Activated naive CD4-positive, alpha-beta T cell treated with anti-CD3 and anti-CD28 coated beads, Interleukin-2, amount 50 U/mL, for 24 hours (primary cell): Measurements from ENCODE around the gene LSM3.
"Not testable (repeated sequence)": the region's sequence is repeated elsewhere in the genome, so short reads cannot be mapped to it uniquely, and the experiment has no call there.

Experiments used
- H3K27ac Mint-ChIP-seq: one replicate; pipeline ENCODE4 v1.8.0; 2021; ENCODE audit warnings: mild to moderate bottlenecking, mixed read lengths
- H3K27me3 Mint-ChIP-seq: one replicate; pipeline ENCODE4 v1.8.0; 2021; ENCODE audit warnings: mixed read lengths
- H3K36me3 Mint-ChIP-seq: one replicate; pipeline ENCODE4 v1.8.0; 2021; ENCODE audit warnings: mixed read lengths
- H3K4me1 Mint-ChIP-seq: one replicate; pipeline ENCODE4 v1.8.0; 2021; ENCODE audit warnings: mixed read lengths
- H3K4me3 Mint-ChIP-seq: one replicate; pipeline ENCODE4 v1.8.0; 2021; ENCODE audit warnings: mild to moderate bottlenecking, mixed read lengths
- H3K9me3 Mint-ChIP-seq: one replicate; pipeline ENCODE4 v1.8.0; 2021; ENCODE audit warnings: mixed read lengths

LSM3 gene

DNA sequence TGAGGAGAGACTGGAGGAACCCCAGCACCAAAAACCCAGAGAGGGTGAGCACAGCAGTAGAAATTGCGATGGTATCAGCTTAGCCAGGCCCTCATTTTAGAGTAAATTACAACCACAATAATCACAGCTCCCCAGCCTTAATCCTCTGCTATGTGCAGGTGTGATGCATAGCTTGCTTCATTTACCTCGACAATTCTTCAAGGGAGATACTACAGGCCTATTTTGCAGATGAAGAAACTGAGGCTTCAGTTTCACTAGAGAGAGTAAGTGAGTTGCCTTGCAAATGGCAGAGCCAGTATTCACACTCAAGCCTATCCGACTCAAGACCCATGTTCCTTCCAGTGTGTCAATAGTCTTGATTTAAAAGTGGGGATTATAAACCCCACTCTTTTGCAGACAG lies 33.4 kb downstream of the LSM3 start:
- H3K4me3 Mint-ChIP-seq, result no peak overlapping the region
- no peak overlapping the region for H3K27ac Mint-ChIP-seq
- H3K27me3 Mint-ChIP-seq, result no peaks in the 10 kb centered on the region
- no peaks in the 10 kb centered on the region for H3K36me3 Mint-ChIP-seq
- H3K4me1 Mint-ChIP-seq, result peaks cover 7% of the 10 kb centered on the region
- H3K9me3 Mint-ChIP-seq, result no peaks in the 10 kb centered on the region

DNA sequence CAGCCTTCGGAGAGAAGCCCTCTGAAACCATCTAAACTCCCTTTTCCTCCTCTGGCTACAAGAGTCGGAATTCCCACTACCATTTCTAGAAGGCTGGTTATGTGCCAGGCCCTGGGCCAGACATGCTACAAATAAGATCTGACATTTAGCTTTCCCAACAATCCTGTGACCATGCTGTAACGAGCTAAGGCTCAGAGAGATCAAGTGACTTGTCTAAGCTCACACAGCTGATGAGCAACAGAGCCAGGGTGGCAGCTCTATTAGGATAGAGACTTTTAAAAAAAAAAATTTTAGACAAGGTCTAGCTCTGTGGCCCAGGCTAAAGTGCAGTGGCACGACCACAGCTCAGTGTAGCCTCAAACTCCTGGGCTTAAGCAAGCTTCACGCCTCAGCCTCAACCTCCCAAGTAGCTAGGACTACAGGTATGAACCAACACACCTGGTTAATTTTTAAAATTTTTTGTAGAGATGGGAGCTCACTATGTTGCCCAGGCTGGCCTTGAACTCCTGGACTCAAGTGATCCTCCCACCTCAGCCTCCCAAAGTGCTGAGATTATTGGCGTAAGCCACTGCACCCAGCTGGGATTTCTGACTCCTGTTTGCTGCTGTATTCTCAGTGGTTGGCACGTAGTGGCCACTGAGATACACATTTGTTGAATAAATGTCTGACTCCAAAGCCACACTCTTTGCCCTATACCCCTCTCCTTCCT lies 34.6 kb downstream of the LSM3 start:
- Mint-ChIP-seq H3K4me1 (peaks cover 7% of the 10 kb centered on the region), H3K36me3 (peaks cover 3% of the 10 kb centered on the region), H3K27me3 (no peaks in the 10 kb centered on the region), H3K4me3 (no peak overlapping the region), H3K9me3 (no peaks in the 10 kb centered on the region), H3K27ac (no peak overlapping the region)

DNA sequence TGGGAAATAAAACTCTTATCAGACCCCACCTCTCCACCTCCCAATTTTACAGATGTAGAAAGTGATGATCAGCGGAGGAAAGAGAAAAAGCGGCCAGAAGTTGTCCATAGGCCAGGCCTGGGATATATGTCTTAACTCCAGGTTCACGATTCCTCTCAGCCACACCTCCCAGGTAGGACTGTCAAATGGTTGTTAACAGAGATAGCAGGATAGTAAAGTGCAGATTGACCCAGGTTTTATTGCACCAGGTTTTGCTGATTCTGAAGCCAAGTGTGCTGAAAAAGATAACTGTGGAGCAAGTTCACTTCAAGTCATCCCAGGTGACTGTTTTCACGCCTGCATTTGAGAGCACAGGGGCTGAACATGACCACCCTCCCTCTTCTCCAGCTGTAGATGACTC lies 36.1 kb downstream of the LSM3 start:
- Mint-ChIP-seq H3K36me3 (peaks cover 3% of the 10 kb centered on the region), H3K4me3 (no peak overlapping the region), H3K4me1 (peaks cover 7% of the 10 kb centered on the region), H3K27me3 (no peaks in the 10 kb centered on the region), H3K9me3 (no peaks in the 10 kb centered on the region), H3K27ac (no peak overlapping the region)

DNA sequence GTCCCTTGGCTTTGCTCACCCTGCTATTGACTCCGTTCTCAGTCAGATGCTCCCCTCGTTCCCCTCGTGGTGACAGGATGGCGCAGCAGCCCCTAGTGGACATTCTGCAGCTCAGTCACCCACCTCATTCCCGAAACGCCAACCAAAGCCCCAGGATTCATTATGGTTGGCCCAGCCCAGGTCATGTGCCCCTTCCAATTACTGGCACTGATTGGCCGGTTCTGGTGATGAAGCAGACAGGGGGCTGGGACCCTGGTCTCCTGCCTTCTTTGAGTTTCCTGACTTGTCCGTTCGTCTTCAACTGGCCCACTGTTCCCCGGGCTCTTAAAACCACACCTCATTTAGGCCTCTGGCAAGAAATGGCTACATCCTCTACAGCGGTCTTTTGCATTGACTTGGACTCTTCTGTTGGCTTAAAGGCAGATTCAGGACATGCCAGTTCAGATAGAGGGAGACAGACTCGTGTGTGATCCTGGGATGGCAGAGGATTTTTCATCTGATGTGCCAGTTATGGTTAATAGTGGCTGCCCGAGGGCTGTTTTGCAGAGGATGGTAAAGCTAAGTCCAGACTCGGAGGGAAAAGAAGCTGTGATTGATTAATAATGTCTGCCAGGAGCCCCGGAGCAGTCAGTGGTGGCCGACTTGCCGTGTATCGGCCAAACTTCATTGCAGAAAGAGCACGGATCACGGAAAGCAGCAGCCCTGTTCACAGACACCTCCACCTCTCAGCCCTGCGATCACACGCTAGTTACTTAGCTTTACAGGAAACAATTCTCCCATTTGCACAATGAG lies 37.8 kb downstream of the LSM3 start:
- Mint-ChIP-seq H3K4me1 (peaks cover 7% of the 10 kb centered on the region), H3K36me3 (peaks cover 11% of the 10 kb centered on the region), H3K27me3 (no peaks in the 10 kb centered on the region), H3K4me3 (peak overlapping the region; percentile 93), H3K27ac (peak overlapping the region; percentile 89), H3K9me3 (peaks cover 6% of the 10 kb centered on the region)

DNA sequence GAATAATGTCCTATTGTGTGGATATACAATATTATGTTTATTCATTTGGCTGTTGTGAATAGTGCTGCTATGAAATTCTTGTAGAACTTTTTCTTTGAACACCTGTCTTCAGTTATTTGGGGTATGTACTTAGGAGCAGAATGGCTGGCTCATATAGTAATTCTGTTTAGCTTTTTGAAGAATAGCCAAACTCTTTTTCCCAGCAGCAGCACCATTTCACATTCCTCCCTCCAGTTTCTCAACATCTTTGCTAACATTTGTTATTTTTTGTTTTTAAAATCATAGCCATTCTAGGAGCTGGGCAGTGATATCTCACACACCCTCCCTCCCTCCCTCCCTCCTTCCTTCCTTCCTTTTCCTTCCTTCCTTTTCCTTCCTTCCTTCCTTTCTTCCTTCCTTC lies 39.7 kb downstream of the LSM3 start:
- Mint-ChIP-seq H3K27me3 (peaks cover 1% of the 10 kb centered on the region), H3K27ac (no peak overlapping the region), H3K4me3 (peak overlapping the region; percentile 38), H3K4me1 (peaks cover 7% of the 10 kb centered on the region), H3K36me3 (peaks cover 17% of the 10 kb centered on the region), H3K9me3 (peaks cover 15% of the 10 kb centered on the region)

DNA sequence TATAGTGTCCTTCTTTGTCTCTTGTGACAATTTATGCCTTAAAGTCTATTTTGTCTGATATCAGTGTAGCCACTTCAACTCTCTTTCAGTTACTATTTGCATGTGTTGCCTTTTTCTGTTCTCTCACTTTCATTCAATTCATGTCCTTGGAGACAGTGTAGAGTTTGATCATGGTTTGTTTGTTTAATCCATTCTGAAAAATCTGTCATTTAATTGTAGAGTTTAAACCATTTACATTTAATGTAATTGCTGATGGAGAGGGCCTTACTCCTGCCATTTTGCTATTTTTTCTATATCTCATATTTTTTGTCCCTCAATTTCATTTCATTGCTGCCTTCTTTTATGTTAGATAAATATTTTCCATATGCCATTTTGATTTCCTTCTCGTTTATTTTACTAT lies 42.3 kb downstream of the LSM3 start:
- Mint-ChIP-seq H3K9me3 (peaks cover 15% of the 10 kb centered on the region), H3K27me3 (peaks cover 1% of the 10 kb centered on the region), H3K4me3 (no peak overlapping the region), H3K4me1 (peaks cover 7% of the 10 kb centered on the region), H3K27ac (no peak overlapping the region), H3K36me3 (peaks cover 17% of the 10 kb centered on the region)

DNA sequence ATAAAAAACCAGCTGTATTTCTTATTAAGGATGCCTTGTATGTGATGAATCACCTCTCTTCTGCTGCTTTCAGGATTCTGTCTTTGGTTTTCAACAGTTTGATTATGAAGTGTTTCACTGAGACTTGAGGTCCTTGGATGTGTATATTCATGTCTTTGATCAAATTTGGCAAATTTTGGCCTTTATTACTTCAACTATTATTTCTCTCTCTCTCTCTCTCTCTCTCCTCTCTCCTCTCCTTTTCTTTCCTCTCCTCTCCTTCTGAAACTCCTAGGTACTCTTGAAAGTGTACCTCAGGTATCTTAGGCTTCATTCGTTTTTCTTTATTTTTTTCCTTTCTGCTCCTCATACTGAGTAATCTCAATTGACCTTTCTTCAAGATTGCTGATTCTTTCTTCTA lies 43.3 kb downstream of the LSM3 start:
- Mint-ChIP-seq H3K4me1 (peaks cover under 1% of the 10 kb centered on the region), H3K4me3 (no peak overlapping the region), H3K9me3 (peaks cover 15% of the 10 kb centered on the region), H3K36me3 (peaks cover 17% of the 10 kb centered on the region), H3K27me3 (peaks cover 3% of the 10 kb centered on the region), H3K27ac (no peak overlapping the region)

DNA sequence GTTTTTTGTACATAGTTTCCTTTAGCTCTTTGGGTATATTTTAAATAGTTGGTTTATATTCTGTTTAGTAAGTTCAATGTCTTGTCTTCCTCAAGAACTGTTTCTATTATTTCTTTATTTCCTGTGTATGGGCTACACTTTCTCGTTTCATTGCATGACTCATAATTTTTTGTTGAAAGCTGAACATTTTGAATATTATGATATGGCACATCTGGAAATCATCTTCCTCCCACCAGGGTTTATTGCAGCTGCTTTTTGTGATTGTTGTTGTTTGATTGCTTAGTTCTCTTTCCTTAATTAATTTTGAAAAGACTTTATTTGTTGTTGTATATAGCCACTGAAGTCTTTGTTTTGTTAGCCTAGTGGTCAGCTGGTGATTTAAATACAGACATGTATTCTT lies 43.8 kb downstream of the LSM3 start:
- peaks cover 3% of the 10 kb centered on the region for H3K27me3 Mint-ChIP-seq
- H3K36me3 Mint-ChIP-seq, result peaks cover 17% of the 10 kb centered on the region
- no peak overlapping the region for H3K27ac Mint-ChIP-seq
- H3K4me1 Mint-ChIP-seq, result no peaks in the 10 kb centered on the region
- no peak overlapping the region for H3K4me3 Mint-ChIP-seq
- H3K9me3 Mint-ChIP-seq, result peaks cover 15% of the 10 kb centered on the region

DNA sequence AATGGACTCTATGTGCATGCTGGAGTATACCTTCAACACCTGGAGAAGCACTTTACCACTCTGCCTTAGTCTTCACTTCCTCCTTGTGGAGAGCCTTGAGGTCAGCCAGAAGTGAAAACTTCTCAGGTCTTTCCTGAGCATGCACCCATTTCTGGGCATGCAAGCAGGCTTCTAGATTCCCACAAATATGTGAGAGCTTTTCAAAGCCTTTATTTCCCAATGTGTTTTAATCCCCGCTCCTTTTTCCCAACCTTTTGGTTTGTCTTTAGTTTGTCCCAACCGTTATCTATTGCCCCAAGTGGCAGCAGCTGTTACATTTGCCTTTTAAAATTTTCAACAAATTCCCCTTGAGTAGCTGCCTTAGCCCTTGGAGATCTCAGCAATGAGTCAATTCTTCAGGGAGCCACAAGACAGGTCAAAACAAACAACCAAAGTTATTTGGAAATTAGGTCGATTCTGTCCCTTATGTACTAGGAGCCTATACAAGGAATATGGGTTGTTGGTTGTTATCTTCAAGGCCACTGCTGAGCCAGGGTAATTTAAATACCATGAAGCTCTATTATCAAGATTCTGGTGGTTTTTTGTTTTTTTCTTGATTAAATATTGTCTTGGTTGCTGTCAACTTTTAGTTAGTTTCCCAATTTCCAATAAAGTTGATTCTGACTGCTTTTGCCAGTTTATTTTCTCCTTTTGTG lies 44.4 kb downstream of the LSM3 start:
- H3K9me3 Mint-ChIP-seq, result peaks cover 15% of the 10 kb centered on the region
- H3K4me1 Mint-ChIP-seq, result no peaks in the 10 kb centered on the region
- H3K4me3 Mint-ChIP-seq, result no peak overlapping the region
- peaks cover 3% of the 10 kb centered on the region for H3K27me3 Mint-ChIP-seq
- H3K27ac Mint-ChIP-seq, result no peak overlapping the region
- peaks cover 16% of the 10 kb centered on the region for H3K36me3 Mint-ChIP-seq

DNA sequence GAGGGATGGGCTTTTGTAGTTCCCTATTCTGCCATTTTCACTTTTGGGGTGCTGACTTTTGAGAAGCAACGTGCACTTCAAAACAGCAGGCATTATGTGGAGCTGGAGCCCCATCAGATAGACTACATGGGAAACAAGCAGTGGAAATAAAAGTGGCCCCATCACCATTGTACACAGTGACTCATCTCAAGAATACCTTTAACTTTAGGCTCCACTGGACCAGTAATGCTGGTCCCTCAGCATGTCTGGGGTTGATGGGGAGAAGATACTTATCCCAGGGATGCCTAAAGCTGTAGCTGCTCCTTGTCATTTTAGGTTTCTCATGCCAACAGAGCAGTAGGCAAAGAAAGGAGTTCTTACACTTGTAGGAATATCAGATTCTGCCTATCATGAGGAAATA lies 45.0 kb downstream of the LSM3 start:
- peaks cover 14% of the 10 kb centered on the region for H3K36me3 Mint-ChIP-seq
- peaks cover 3% of the 10 kb centered on the region for H3K27me3 Mint-ChIP-seq

DNA sequence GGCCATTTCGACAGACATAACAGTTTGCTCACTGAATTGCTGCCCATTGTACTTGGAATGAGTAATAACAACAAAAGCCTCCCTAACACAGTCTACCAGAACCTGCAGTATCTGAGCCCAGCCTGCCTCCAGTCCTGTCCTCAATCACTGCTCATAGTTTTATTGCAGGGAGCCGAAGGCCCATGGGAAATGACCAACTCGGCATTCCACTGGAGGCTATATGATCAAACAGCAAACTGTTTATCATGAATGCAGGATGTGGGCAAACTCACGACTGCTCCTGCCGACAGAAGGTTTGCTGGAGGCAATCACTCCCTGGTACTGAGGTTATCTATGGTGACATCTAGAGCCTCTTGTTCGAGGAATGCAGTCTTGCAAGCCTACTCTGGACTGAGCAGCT lies 46.3 kb downstream of the LSM3 start:
- Mint-ChIP-seq H3K36me3 (peaks cover 14% of the 10 kb centered on the region), H3K9me3 (peaks cover 15% of the 10 kb centered on the region), H3K4me1 (no peaks in the 10 kb centered on the region), H3K4me3 (no peak overlapping the region), H3K27me3 (peaks cover 3% of the 10 kb centered on the region), H3K27ac (no peak overlapping the region)

More for the DNA sequence above, 45.0 kb downstream of the LSM3 start:
- Mint-ChIP-seq H3K4me3 (no peak overlapping the region), H3K4me1 (no peaks in the 10 kb centered on the region), H3K27ac (no peak overlapping the region), H3K9me3 (peaks cover 15% of the 10 kb centered on the region)

DNA sequence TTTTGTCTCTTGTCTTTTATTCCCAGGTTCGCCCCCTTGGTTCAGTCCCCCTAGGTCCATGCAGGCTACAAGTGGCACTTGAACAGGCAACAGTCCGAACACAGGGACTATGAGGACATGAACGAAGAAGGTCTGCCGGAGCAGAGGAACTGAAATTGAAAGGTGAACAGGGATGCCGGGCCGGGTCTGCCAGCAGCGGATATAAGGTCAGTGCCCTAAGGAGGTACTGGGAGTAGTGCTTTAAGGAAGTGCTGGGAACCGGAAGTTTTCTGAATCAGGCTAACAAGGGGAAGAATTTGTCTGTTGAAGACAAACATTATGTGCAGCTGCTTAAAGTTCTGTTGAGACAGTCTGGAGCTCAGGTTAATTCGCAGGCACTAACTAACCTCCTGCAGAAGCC lies 46.8 kb downstream of the LSM3 start:
- Mint-ChIP-seq H3K27ac (no peak overlapping the region), H3K36me3 (peaks cover 13% of the 10 kb centered on the region), H3K4me1 (no peaks in the 10 kb centered on the region), H3K27me3 (peaks cover 3% of the 10 kb centered on the region), H3K9me3 (peaks cover 15% of the 10 kb centered on the region), H3K4me3 (no peak overlapping the region)

DNA sequence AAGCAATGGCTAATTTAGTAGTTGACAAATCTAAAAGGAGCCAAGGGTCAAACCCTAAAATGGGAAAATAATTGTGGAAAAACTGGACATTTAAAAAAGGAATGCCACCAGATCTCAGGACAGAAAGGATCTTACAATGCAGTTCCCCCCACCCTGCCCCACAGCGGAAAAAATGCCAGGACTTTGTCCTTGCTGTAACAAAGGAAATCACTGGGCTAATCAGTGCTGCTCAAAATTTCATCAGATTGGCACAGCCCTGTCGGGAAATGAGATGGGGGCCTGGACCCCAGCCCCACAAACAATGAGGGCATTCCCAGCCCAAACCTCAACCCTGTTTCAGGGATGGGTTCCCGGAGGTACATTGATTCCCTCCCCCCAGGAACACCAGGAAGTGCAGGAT lies 47.7 kb downstream of the LSM3 start:
- H3K4me1 Mint-ChIP-seq, H3K4me3 Mint-ChIP-seq, H3K27ac Mint-ChIP-seq, H3K36me3 Mint-ChIP-seq, H3K27me3 Mint-ChIP-seq, H3K9me3 Mint-ChIP-seq: not testable (repeated sequence)

DNA sequence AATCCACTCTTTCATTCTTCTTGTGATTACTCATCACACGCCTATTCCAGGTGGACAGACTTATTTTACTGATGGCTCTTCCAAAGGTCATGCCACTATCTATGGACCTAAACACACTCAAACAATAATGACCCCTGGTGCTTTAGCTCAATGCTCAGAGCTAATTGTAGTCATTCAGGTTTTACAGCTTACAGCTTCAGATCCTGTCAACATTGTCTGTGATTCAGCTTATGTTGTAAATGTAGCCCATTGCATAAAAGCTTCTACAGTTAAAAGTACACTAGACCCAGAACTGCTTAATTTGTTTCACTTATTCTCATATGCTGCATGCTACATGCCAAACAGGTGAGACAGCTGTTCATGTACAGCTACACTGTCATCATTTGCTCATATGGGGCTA lies 49.2 kb downstream of the LSM3 start:
- Mint-ChIP-seq H3K36me3 (peaks cover 4% of the 10 kb centered on the region), H3K27ac (no peak overlapping the region), H3K9me3 (no peaks in the 10 kb centered on the region), H3K4me3 (no peak overlapping the region), H3K27me3 (peaks cover 14% of the 10 kb centered on the region), H3K4me1 (peaks cover 3% of the 10 kb centered on the region)

DNA sequence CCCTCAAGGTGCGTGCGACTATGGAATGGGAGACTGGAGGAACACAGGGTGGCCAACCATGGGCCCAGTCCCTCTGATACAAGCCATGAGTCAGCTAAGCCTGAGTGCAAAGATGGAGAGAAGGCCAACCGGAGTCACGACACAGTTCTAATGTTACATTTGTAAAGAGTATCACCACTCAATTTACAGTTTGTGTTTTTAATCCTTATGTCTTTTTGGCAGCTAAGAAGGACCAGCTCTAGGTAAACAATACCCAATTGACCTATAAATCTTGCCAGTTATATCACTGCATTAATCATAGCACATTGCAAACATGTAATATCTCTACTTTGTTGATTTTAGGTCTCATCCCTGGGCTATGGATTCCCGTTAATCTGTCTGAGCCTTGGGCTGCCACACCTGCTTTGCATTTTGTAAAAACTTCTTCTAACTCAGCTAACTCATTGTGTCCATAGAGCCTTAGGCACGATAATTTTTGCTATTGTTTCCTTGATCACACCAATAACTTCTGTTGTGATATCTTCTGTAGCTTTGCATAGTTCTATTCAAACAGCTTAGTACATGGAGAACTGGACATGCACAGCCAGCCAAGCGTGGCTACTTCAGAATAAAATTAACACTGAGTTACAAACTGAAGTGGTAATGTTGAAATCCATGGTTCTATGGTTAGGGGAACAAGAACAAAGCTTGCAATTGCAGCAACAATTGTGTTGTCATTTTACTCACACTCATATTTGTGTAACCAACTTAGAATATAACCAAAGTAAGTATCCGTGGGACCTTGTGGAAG lies 50.3 kb downstream of the LSM3 start:
- H3K27me3 Mint-ChIP-seq, result peaks cover 18% of the 10 kb centered on the region

More for the DNA sequence above, 50.3 kb downstream of the LSM3 start:
- Mint-ChIP-seq H3K27ac (no peak overlapping the region), H3K9me3 (peaks cover 7% of the 10 kb centered on the region), H3K4me1 (peaks cover 3% of the 10 kb centered on the region), H3K36me3 (peaks cover 7% of the 10 kb centered on the region), H3K4me3 (no peak overlapping the region)
